Measurements from ENCODE around the gene RPP38. TPM values are rescaled to one million over a fixed set of nuclear protein-coding genes. Genes with fewer than 3 reads are reported as not detected.

RPP38 gene
- total RNA-seq, 1 donor from 2014 or later = 5.2 TPM

Other genes starting within 250 kb of the RPP38 start
- gene SUV39H2, start 218.5 kb upstream of the RPP38 start, total RNA-seq = 13.1 TPM
- 8.3 TPM for gene DCLRE1C, start 143.3 kb upstream of the RPP38 start, total RNA-seq
- not detected for gene MEIG1, start 138.0 kb upstream of the RPP38 start, total RNA-seq
- gene OLAH, start 53.4 kb upstream of the RPP38 start, total RNA-seq = not detected
- 0.99 TPM for gene ACBD7, start 8.6 kb upstream of the RPP38 start, total RNA-seq
- gene NMT2, start 71.3 kb downstream of the RPP38 start, total RNA-seq = 22.0 TPM

Measured in skin of body (tissue), 1 donor.